Stimulated activated CD4-positive, alpha-beta T cell treated with anti-CD3 and anti-CD28 coated beads, TNF-alpha, amount 100 ng/mL, for 48 hours (primary cell): ENCODE measurements around the gene SH2D2A.

ENCODE experiments used
- DNase-seq, 3 donors: peaks; one replicate each; pipeline ENCODE4 v3.0.0-alpha.2; 2020; ENCODE audit warnings: low read depth in 3 of 3

SH2D2A gene

DNA sequence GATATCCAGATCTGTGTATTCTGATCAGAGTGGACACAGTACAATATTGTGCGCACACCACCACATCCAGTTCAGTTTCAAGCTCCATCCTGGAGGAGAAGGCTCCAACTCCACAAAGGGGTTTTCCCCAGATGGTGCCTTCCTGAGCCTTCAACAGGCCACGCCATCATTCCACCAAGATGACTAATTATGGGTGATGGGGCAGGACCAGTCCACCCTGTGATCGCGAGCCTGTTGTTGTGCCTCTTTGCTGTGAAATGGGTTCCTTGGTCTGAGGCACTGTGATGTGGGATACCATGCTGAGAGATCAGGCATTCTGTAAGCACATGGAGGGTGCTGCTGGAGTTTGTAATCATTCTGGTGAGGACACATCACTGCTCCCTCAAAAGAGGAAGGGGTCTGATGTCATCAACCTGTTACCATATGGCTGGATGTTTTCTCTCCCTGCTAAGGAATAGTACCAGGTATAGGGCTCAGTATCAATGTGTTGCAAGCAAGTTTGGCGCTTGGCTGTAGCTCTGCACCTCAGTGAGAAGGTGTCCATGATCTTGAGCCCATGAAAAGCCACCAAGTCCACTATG lies 6.7 kb upstream of the SH2D2A start:
- no peak for DNase-seq

DNA sequence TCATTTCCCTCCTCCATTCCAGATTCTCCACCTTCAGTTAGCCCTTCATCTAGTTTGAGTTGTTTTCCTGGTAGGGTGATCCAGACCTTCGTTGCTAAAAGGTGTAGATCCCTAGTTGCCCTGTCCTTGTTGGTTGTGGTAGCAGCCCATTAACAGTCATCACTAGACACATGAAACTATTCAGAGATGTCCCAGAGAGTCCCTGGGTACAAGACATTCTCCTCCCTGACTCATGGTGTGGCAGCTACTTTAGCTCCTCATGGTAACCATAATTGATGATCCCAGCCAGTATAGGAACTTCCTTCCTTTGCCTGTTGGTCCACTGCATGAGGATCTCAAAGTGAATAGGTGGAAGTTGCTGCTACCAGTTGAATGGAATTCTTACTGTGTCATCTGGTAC lies 6.0 kb upstream of the SH2D2A start:
- no peak for DNase-seq

DNA sequence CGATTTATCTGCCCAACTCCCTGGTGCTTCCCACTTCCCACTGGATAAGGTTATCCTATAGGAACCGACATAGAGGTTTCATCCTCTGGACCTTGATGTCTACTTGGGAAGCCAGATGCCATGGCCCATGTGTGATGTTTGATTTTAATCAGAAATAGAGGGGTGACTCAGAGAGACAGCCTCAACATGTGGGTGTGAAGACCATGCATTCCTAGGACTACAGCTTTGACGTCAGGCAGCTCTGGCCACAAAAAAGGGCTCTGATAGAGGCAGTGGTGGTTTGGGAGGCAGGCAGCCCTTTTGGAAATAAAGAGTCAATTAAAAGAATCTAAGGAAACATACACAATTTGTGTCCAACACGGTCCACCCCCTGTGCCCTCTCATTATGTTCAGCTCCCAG lies 5.2 kb upstream of the SH2D2A start:
- DNase-seq: no peak

DNA sequence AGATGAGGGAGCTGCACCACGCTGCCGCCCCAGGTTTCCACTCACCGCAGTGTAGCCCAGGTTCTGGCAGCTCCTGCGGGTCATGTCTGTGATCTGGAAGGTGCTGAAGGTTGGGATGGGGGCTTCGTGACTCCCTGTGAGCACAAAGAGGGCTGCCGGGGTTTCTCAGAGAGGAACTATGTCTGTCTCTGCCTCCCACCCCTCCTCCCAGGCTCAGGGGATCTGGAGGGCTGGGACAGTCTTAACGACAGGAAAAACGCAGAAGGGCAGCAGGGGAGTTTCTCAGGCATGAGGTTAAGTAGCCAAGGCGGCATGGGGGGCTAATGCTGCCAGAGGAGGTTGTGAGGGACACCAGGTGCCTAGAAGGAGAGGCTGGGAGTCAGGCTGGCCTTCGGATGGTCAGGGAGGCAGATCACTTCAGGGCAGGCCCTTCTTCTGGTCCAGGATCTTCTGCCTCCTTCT lies 656 bp downstream of the SH2D2A start:
- DNase-seq: no peak

DNA sequence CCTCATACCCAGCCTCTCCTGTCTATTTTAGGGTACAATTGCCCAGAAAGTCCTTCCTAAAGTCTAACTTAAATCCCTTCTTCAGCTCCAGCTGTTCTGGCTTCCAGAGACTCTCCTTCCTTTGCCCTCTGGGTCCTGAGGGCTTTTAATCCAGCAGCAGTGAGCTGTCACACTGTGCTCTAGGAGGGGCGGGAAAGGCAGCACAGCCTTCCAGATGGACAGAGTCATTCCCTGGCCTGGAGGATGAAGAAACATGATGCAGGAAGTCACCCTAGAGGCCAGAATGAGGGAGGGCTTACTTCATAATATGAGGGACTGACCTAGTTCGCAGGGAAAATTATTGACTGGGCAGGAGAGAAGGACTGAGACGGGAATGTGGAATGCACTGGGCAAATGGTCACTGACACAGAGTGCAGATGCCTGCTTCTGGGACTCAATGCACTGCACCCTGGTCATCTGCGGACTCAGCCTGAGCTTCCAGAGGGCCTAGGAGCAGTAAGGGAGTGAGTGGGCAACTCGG lies 1.3 kb downstream of the SH2D2A start:
- DNase-seq: no peak

DNA sequence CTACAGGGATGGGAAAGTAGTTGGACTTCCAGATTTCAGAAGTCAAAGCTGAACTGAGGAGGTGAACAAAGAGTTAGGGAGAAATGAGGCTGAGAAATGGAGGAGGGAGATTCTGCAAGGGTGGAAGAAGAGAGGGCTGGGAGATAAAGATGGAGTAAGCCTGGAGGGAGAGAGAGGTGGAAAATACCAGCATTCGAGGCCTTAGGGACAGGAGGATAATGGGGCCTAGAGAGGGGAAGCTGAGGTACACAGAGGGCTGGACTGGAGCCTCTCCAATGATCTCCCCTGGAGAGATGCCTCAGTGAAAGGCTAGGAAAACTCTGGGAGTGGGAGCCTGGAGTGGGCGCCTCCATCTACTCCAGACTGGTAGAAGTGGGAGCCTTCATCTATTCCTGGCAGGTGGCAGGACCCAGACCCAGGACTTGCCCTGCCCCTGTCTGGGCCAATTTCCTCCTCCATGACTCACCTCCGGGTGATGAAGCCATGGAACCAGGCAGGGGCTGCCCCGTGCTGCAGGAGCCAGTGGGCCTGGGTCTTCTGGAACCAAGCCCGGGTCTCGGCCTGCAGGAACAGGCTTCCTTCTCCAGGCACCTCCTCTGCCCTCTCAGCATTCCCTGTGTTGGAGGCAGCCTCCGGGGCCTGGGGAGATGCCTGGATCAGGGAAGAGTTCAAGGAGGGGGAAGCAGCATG lies 1.9 kb downstream of the SH2D2A start:
- DNase-seq: no peak

DNA sequence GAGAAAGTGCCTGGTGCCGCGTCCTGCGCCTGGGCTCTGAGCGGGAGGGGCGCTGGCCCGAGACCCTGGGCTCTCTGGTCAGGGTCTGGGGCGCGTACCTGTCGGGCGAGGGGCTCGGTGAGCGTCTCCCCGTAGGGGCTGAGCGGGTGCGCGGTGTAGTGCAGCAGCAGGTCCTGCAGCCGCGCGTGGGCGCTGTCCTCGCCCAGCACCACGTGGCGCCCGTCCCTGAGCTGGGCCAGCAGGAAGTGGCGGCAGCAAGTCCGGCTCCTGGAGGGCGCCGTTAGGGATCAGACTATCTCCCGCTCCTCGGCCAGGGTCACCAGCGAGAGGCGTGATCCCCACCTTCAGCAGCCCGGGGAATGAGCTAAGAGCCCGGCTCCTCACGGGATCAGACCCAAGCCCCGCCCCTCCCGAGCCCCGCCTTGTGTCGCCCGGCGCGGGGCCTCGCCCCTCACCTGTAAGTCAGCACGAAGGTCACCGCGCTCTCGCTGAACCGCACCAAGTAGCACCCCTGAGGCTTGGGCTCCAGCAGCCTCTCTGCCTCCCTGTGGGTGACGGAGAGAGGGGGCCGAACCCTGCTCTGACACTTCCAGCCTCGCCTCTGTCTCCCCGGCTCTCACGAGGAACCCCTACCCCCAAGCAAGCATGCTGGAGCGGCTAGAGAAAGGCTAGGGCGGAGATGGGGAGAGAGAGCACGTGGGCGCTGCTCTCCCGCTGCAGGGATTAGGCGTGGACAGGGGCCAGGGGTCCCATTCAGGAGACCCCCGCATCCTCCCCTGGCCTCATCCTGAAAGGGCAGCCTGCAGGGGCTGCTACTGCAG lies 2.7 kb downstream of the SH2D2A start:
- DNase-seq: peak in 2 of 3 donors; percentile 53 to 75

DNA sequence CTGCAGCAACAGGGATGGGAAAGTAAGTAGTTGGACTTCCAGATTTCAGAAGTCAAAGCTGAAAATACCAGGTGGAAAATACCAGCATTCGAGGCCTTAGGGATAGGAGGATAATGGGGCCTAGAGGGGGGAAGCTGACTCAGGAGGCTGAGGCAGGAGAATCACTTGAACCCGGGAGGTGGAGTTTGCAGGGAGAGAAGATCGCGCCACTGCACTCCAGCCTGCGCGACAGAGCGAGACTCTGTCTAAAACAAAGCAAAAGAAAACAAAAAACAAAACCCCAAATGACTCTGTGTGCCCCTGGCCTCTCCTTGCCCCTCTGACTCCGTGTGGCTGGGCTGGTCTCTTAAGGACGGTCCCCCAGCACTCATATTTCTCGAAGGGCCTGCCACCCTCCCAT lies 3.4 kb downstream of the SH2D2A start:
- DNase-seq: no peak

DNA sequence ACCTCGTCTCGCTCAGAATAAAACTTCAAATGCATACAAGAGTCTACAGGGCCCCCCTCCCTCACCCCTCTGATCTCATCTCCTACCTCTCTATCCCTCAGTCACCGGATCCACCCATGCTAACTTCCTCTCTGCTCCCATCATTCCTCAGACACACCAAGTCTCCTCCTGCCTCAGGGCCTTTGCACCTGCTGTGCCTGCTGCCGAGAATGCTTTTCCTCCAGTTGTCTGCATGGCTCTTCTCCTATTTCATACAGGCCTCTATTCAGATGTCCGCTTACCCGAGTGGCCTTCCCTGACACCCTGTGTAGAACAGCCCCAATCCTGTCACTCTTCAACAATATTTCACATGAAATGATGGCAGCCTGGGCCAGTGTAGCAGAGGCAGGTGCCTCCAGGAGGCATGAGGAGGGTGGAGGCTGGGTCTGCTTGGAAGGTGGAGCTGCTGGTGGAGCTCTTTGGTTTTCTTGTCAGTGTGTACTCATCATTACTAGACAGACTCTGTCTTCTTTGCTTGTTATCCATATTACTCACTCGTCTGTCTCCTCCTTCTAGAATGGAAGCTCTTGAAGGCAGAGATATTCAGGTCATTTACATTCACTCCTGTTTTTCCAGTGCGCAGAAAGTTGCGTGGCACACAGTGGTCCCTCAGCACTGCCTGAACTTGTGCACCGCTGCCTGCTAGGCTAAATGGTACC lies 4.2 kb downstream of the SH2D2A start:
- DNase-seq: no peak

DNA sequence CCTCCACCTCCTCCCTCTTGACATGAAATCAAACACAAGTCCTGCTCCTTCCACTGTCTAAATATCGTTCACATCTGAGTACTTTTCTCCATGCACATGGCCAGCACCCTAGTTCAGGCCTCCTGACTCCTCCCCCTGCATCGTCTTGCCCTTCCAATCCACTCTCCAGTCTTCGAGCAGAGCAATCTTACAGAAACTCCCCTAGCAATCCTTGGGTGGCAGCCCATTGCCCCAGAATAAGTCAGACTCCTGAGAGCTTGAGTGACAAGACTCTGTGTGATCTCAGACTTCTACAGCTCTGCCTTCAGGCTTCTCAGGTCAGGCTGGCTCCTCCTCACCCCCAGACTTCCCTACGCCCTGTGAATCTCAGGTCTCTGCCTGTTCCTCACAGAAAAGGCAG lies 5.5 kb downstream of the SH2D2A start:
- no peak for DNase-seq

DNA sequence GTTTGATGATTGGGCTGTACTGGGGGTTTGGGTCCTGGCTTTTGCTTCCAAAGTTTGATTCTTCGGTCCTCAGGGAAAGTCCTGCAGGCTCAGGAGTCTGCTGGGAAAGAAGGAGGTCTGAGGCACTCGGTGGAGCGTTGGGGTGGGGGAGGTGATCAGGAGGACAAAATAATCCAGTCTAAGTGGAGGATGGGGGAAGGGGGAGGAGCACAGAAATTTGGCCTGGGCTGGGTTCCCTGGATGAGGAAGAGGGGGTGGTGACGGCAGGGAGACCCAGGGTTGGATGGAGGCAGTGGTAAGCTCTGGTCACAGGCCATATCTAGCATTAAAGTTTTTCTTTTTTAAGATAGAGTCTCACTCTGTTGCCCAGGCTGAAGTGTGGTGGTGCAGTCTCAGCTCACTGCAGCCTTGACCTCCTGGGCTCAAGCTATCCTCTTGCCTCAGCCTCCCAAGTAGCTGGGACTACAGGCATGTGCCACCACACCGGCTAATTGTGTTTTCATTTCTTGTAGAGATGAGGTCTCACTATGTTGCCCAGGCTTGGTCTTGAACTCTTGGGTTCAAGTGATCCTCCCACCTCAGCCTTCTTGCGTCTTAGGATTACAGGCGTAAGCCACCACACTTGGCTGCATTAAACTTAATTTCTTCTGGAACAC lies 6.8 kb downstream of the SH2D2A start:
- DNase-seq: no peak

DNA sequence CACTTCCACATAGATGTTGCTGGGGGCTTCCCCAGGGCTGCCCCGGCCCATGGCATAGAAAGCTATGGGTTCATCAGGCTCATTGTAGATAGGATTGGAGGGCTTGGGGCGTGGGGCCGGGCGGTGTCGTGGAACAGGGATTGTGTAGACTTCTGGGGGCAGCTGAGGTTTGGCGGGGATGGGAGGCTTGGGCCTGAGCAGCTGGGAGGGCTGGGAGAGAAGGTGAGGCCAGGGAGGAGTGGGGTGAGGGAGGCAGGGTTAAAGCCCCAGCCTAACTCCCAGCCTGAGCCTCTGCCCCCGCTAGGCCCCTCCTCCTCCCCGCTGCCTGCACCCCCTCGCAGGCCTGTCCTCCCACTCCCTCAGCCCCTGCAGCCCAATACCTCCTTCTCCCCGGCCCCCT lies 7.4 kb downstream of the SH2D2A start:
- no peak for DNase-seq

DNA sequence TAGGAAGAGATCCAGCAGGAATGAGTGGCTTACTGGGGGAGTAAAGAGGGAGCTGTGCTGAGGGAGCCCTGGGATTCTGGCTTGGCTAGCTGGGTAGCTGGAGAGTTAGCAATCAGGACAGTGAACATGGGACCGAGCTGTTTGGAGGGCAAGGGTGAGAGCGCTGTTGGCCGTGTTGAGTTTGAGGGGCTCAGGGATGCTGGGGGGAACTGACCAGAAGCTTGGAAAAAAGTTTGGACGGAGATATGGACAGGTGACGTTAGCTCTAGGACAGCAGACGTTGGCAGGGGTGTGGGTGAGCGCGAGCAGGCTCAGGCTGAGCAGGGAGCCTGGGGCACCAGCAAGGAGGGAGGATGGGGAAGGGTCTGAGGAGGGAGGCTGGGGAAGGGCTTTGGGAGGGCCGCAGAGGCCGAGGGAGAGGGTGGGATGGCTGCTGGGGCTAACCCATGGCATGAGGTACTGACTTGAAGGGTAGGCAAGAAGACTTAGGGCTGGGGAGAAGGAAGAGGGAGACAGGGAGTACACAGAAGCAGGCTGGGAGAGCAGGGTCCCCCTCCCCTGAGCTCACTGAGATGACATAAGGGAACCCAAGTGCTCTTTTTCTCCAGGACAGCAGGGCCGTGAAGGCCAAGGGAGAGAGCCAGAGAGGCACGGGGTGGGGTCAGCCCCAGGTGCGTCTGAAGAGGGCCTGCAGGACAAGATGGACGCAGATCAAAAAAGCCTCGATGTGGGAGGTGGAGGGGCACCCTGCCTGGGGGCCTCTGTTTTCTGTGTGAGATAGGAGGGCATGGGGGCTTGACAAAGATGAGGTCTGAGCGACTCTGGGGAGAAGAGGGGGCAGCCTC lies 8.2 kb downstream of the SH2D2A start:
- no peak for DNase-seq

DNA sequence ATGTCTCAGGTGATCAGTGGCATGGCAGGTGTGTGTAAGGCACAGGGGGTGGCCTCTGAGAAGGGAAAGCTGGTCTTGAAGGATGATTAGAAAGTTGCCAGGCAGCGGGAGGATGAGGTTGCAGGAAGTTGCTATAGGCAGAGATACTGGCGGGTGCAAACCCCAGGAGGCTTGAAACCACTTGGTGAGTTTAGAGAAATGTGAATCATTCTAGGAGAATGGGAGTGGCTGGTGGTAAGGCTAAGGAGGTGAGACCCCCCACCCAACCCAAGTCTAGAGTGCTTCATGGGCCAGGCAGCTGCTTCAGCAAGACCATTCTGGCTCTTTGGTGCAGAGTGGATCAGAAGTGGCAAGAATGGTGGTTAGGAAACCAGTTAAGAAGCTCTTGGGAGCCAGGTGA lies 9.0 kb downstream of the SH2D2A start:
- DNase-seq: no peak

DNA sequence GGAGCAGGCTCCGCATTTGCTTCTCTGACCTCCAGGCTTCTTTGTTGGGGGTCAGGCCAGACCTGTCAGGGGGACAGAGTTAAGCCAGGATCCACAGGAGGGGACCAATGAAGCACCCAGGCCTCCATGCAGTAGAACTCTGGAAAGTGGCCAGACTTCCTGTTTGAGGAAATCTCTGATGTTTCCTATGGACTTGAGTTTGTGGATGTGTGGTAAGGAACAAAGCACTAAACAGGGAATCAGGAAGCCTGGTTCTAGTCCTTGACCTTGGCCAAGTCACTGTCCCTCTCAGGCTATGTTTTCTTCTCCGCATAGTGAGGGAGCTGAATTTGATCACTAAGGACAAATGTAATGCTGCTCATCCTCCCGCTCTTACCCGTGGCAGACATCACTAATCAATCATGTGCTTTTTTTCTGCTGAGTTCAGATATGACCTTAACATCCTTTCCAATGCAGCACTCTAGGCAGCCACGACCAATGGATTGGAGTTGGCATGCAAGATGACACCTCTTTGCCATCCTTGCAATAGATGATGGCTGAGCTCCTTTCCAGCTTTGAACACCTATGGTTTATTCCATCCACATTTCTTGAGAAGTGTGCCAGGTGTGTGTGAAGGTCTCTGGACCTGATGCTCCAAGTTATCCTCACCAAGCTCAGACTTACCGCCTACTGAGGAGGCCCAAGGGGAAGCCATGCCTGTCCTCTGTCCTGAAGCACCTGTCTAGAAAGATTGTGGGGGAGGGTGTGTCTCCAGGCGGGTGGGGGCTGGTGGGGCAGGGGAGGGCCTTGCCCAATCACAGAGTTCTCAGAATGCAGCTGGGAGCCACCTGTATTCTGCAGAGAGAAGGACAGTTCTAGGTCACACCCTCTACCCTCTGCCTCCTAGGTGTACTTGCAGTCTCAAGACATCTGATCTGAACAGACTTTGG lies 9.9 kb downstream of the SH2D2A start:
- DNase-seq: no peak

DNA sequence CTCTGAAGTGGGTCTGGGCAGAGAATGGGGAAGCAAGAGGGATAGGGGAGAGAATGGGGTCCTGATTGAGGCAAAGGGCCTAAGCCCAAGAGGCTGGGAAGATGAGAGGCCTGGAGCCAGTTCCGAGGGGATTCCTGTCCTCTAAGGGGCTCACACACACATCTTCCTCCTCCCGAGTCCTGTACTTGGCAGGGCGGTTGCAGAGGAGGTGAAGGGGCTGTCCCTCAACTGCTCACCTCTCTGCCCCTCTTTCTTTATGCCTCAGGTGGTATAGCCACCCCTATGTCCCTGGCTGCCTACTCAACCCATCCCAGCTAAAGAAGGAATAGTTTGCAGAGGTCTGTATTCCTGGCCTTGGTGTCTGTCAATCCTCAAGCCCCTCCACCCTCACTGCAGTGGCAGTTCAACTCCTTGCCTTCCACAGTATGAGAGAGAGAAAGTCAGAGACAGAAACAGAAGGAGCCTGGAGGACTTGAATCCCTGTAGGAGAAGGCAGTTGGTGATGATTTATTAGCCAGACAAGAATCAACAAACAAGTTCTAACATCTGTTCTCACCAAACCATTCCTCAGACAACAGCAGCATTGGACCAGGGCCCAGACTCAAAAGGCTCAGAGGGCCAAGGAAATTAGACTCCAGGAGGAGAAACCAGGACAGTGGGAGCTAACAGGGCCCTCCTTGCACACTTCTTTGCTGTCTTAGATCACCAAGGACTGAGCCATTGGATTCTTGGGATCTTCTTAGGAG lies 10.7 kb downstream of the SH2D2A start:
- DNase-seq: no peak

DNA sequence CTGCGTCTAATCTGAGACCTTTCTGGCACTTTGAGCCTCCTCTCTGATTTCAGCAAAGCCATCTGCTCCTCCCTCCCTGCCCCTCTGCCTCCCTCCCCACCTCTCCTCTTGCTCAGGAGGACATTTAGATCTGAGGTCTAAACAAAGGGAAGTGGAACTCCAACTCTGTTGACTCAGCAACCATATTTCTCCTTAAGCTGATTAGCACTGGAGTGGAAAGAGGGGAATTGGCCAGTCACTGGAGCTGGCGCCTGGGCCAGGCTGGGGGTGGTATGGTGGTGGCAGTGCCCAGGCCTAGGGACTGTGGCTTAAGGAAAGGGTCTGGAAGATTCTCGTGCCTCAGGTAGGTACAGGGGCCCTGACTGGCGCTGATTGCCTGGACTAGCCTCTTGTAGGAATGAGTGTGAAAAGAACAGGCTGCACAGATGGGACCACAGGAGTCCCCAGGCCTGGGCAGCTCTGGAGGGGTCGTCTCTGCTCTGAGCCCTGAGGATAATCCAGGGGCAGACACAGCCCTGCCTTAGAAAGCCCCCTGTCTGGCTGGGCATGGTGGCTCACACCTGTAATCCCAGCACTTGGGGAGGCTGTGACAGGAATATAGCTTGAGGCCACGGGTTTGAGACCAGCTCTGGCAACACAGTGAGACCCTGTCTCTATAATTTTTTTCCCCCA lies 11.9 kb downstream of the SH2D2A start:
- no peak for DNase-seq

DNA sequence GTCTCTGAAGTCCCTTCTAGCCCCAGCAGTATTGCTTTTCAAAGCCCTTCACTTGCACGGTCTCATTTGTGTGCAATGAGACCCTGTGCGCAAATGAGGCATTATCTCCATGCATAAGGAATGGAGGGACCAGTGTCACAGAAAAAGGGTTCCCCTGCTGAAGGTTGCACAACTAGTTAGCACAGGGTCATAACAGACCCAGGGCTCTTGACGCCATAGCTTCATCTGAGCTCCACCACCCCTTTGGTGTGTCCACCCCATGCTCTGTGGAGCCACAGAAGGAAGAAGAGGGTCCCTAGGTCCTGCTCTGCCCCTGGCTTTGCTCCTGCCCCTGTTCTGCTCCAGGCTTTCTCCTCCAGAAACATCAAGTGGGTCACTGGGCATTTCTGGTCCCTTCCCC lies 12.6 kb downstream of the SH2D2A start:
- no peak for DNase-seq
